Esophagus mucosa (tissue), 1 donor: ENCODE measurements around the gene GLTP. TPM values are rescaled to one million over a fixed set of nuclear protein-coding genes. Genes with fewer than 3 reads are reported as not detected.
"Not testable (repeated sequence)": the region's sequence is repeated elsewhere in the genome, so short reads cannot be mapped to it uniquely, and the experiment has no call there.

Experiments used
- ATAC-seq: fragments of 200-7000 bp; cut with Tn5 transposase; one replicate; pipeline ENCODE4 v1.9.1; 2020
- total RNA-seq: library from RNA; stranded (reverse); gene quantifications from one replicate; pipeline ENCODE4 v1.2.4, GENCODE V29; 2023
- donor health status: DM: yes; HTN: yes; CAD: no.

Gene GLTP
- total RNA-seq, 1 donor from 2014 or later: 362 TPM

GRCh38 chr12:109877504-109878246 lies 2.7 kb downstream of the GLTP start:
- ATAC-seq: no peak

- no peak for ATAC-seq
These were observed 3.9 kb downstream of the GLTP start for GRCh38 chr12:109876406-109876805.

GRCh38 chr12:109875572-109876131 lies 4.7 kb downstream of the GLTP start:
- ATAC-seq: peak; percentile 27

DNA sequence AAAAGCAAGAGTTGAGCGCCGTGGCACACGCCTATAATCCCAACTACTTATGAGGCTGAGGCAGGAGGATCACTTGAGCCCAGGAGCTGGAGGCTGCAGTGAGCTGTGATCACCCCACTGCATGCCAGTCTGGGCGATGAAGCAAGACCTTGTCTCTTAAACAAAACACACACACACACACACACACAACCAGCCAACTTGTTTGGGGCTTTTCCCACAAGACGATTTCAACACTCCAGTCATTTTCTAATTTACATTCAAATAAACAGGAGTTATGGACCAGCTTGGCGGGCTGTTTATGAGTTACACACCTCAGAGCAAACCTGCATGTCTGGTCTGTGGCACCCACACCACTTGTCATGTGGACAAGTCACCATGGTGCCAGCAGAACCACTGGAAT lies 6.7 kb downstream of the GLTP start:
- peak; percentile 72 for ATAC-seq

DNA sequence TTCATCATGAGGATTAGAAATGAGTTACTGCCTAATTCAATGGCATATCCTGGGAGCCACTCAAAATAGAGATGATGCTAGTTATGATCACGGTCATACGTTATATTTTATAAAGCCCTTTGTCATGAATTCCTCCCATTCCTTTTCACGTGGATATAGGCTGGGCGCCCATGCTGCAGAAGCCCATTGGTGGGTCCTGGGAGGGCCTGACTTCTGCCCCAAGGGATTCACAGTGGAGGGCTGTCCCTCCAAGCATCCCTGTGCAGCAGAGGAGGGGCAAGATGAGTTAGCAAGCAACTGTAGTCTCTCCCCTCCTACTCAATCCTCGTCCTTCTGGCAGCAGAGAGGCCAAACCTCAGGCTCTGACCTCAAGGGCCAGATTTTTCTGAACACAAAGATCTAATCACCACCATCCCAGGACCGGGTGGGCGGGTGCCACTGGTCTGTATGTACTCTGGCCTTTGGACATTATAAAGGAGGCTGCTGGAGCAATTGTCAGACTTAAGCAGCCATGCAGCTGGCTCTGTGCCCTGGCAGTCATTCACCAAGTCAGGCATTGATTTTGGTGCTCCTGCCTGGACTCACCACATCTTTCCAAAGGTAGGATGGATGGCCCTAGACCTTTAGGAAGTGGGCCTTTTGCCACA lies 8.6 kb downstream of the GLTP start:
- no peak for ATAC-seq

GRCh38 chr12:109870648-109871047 lies 9.7 kb downstream of the GLTP start:
- ATAC-seq: no peak

DNA sequence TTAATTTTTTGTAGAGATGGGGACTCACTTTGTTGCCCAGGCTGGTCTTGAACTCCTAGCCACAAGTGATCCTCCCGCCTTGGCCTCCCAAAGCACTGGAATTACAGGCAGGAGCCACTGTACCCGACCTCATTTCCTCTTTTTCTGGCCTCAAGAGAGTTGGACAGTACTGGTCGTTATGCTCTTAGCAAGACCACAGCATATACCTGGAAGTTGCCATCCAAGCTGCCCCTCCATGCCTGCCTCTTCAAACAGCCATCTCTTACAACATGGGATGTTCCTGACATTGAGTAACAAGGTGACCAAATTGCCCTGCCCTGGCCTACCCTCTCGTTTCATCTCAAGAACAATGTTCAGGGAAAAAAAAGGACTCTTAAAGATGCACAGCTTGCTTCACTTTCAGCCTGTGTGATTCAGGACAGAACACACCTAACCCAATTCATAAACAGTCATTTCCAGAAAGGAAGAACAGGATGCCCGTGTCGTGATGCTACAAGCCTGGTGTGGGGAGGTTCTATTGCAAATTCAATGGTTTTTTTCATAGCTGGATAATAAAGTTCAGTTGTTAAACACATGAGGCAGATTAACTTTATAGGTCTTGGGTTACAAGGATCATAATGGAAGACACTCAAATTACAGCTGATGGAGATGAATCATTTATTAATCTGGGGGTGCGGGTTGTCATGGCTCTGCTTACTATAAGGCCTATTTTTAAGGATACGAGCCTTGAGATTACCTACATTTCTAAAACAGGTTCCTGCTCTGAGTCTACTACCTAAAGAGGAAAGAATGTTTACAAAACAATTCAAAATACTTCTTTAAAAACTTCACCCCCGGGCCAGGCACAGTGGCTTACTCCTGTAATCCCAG lies 11.9 kb downstream of the GLTP start:
- ATAC-seq: peak; percentile 70

- peak; percentile 83 for ATAC-seq
These were observed 15.4 kb downstream of the GLTP start for GRCh38 chr12:109864916-109865315.

- ATAC-seq: peak; percentile 78
These were observed 16.3 kb downstream of the GLTP start for GRCh38 chr12:109863847-109864712.

DNA sequence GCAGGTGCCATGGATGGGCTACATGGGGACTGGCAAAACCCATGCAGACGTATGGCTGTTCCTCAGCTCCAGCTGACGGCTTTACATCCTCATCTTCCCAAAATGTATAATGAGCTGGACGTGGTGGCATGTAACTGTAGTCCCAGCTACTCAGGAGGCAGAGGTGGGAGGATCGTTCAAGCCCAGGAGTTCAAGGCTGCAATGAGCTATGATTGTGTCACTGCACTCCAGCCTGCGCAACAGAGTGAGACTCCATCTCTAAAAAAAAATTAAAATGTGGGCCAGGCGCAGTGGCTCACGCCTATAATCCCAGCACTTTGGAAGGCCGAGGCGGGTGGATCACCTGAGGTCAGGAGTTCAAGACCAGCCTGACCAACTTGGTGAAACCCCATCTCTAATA lies 17.9 kb downstream of the GLTP start:
- ATAC-seq: not testable (repeated sequence)

DNA sequence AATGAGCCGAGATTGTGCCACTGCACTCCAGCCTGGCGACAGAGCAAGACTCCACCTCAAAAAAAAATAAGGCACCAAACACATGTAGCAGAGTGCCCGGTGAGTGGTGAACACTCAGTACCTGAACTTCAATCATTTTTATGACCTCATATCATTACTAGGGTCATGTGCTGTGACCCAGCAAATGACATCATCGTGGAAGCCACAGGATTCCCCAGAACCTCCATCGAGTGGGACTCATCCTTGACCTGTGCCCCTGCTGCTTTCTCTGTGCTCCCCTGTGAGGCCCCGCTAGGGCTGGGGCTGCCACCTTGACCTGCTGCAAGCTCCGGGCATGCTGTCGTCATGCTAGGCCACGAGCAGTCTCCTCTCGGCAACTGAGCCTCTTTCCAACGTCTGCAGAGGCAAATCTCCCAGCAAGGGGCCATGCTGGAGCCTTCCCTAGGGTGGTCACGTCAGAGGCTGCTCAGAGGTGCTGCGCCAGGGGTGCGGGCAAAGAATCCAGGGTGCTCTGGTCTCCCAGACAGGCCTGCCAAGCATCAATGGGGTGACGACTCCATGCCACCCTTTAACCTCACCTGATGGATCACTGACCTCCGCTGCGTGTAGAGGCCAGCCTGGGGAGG lies 18.5 kb downstream of the GLTP start:
- no peak for ATAC-seq

DNA sequence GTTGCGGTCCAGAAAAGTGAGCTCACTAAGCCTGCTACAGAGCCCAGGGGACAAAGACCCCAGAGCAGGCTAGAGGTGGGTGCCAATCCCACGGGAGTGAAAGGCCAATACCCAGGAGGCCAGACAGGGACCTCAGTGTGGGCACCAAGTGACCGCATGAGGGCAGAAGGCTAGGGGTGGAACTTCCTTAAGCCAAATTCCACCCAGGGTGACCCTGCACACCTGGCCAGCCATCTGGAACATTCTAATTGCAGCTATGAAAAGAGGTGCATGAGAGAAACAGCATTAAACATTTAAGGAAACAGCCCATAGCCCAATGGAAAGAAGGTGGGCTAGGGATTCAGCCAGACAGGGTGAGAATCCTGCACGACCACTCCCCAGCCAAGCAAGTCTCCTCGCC lies 19.4 kb downstream of the GLTP start:
- no peak for ATAC-seq

DNA sequence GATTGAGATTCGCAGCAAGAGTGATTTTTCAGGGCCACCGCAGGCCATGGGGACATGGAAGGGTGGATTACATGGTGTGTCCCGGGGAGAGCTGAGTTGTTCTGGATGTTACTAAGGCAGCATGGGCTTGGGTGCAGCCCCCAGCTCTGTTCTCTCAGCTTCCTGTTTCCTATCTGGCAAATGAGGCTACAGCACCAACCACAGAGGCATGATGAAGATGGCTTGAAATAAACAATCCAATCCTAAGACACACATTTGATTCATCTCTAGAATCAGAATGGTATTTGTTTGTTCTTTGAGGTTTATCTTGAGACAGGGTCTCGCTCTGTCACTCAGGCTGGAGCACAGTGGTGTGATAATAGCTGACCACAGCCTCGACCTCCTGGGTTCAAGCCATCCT lies 21.6 kb downstream of the GLTP start:
- no peak for ATAC-seq

DNA sequence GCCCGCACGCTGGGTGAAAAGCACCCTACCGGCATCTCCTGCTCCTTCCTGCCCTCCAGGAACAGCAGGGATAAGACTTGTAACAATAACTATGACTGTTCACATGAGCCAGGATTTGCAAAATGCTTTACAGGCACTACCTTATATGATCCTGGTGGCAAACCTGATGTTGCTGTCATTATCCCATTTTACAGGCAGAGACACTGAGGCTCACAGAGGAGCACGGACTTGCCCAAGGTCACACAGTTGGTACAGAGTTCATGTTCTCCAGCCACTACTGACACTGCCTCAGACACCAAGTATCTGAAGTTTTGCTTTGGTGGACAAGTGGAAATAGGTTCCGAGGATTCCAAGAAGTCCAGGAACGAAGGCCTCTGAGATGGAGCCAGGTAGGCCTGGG lies 22.6 kb downstream of the GLTP start:
- ATAC-seq: no peak

- peak; percentile 26 for ATAC-seq
These were observed 25.0 kb downstream of the GLTP start for GRCh38 chr12:109855377-109855776.

GRCh38 chr12:109850518-109850917 lies 29.8 kb downstream of the GLTP start:
- ATAC-seq: not testable (repeated sequence)

- ATAC-seq: peak; percentile 15
These were observed 33.1 kb downstream of the GLTP start for GRCh38 chr12:109847142-109847735.

DNA sequence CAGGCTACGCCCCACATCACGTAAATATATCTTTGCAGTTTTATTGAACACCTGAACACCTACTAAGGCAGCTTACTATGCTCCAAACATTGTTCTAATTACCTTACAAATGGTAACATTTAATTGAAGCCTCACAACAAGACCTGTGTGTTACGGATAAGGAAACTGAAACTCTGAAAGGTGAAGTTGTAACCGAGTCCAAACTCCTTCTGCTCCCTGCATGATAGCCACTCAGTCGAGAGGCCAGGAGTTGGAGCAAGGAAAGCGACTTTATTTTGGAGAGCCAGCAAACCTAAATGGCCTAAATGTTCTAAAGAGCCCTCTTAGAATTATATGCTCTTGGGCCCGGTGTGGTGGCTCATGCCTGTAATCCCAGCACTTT lies 34.5 kb downstream of the GLTP start:
- no peak for ATAC-seq

- peak; percentile 92 for ATAC-seq
These were observed 35.1 kb downstream of the GLTP start for GRCh38 chr12:109844983-109845823.

- ATAC-seq: no peak
These were observed 36.2 kb downstream of the GLTP start for GRCh38 chr12:109844091-109844490.
